CD4-positive, CD25-positive, alpha-beta regulatory T cell (primary cell): ENCODE measurements around the gene ECM1. TPM values are rescaled to one million over a fixed set of nuclear protein-coding genes. Genes with fewer than 3 reads are reported as not detected.

Experiments used
- ATAC-seq, 2 donors: fragments of 150-1000 bp; cut with Tn5 transposase; one replicate each; pipeline ENCODE4 v1.10.0; 2021; ENCODE audit warnings: low read depth in 2 of 2, moderate number of reproducible peaks in 2 of 2, moderate library complexity in 1 of 2
- DNase-seq, 3 donors: peaks; one replicate each; pipeline versions ENCODE4 v3.0.0 to v3.0.0-alpha.2; 2012 to 2022; ENCODE audit warnings: mixed read lengths in 1 of 3
- H3K27ac ChIP-seq: one replicate; pipeline ENCODE4 v1.7.0; 2013; ENCODE audit warnings: mild to moderate bottlenecking, low read length; ENCODE audit not compliant: insufficient read depth, poor library complexity, severe bottlenecking
- H3K27me3 ChIP-seq: one replicate; pipeline ENCODE4 v1.7.0; 2013; ENCODE audit warnings: low read length; ENCODE audit not compliant: control insufficient read depth, insufficient read depth
- H3K36me3 ChIP-seq: one replicate; pipeline ENCODE4 v1.7.0; 2013; ENCODE audit warnings: mild to moderate bottlenecking, low read length, moderate library complexity; ENCODE audit not compliant: control insufficient read depth, insufficient read depth
- H3K4me1 ChIP-seq: 2 replicates; pipeline ENCODE4 v1.7.0; 2013; ENCODE audit warnings: mild to moderate bottlenecking, low read length; ENCODE audit not compliant: insufficient read depth, control insufficient read depth, poor library complexity, severe bottlenecking
- H3K4me3 ChIP-seq: one replicate; pipeline ENCODE4 v1.7.0; 2013; ENCODE audit warnings: low read depth, mild to moderate bottlenecking, low read length, moderate library complexity
- H3K9me3 ChIP-seq, 2 experiments: 1 replicate in 1 of 2; 2 replicates in 1 of 2; pipeline ENCODE4 v1.7.0; 2013; ENCODE audit warnings: low read length in 2 of 2, mild to moderate bottlenecking in 1 of 2, moderate library complexity in 1 of 2; ENCODE audit not compliant: control insufficient read depth in 2 of 2
- H3K27ac Mint-ChIP-seq, 3 donors: one replicate each; pipeline ENCODE4 v1.8.0; 2020 to 2022; ENCODE audit warnings: mild to moderate bottlenecking in 3 of 3, mixed read lengths in 3 of 3, moderate library complexity in 2 of 3
- H3K27me3 Mint-ChIP-seq: one replicate; pipeline ENCODE4 v1.8.0; 2022; ENCODE audit warnings: mild to moderate bottlenecking, mixed read lengths
- H3K36me3 Mint-ChIP-seq: one replicate; pipeline ENCODE4 v1.8.0; 2020; ENCODE audit warnings: mixed read lengths
- H3K4me1 Mint-ChIP-seq, 4 donors: one replicate each; pipeline ENCODE4 v1.8.0; 2020 to 2022; ENCODE audit warnings: mixed read lengths in 4 of 4, mild to moderate bottlenecking in 1 of 4
- H3K4me3 Mint-ChIP-seq, 4 donors: one replicate each; pipeline ENCODE4 v1.8.0; 2020 to 2022; ENCODE audit warnings: mild to moderate bottlenecking in 4 of 4, mixed read lengths in 4 of 4, moderate library complexity in 3 of 4
- H3K9me3 Mint-ChIP-seq, 7 donors: one replicate each; pipeline ENCODE4 v1.8.0; 2020 to 2022; ENCODE audit warnings: mixed read lengths in 7 of 7, mild to moderate bottlenecking in 3 of 7, moderate library complexity in 2 of 7
- polyA plus RNA-seq, 4 donors: library from polyadenylated mRNA; unstranded; fragments of 300-500 nt; fragmentation: Illumina TruSeq; gene quantifications; one replicate each; pipeline ENCODE4 v1.2.3, GENCODE V29; 2021
- total RNA-seq: library from RNA; stranded (reverse); gene quantifications from one replicate; pipeline ENCODE4 v1.2.3, GENCODE V29; 2022

Gene ECM1
- total and polyA plus RNA-seq, 5 donors from 2014 or later: 0.10 to 0.22 TPM; not detected in 3

GRCh38 chr1:150551051-150551783, 43.3 kb downstream of the ECM1 start:
- ATAC-seq: peak in 1 of 2 donors; percentile 15

DNA sequence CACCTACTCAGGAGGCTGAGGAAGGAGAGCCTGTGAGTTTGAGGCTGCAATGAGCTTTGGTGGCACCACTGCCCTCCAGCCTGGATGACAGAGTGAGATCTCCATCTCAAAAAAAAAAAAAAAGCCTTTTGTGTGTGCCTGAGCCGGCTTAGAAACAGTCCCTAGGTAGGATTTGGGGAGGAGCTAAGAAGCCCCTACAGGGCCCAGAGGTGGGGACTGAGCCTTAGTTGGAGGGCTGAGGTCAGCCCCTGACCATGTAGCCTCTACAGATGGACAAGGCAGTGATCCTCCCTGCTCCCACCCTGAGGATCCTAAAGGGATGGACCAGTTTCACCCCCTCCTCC, 43.8 kb downstream of the ECM1 start:
- H3K4me1 Mint-ChIP-seq: peaks cover 0 to 29% (median 13%) of the 10 kb centered on the region in 4 donors
- H3K27me3 Mint-ChIP-seq: peaks cover 43% of the 10 kb centered on the region
- Histone ChIP-seq H3K36me3 (peaks cover 3% of the 10 kb centered on the region), H3K27ac (no peak overlapping the region), H3K4me3 (no peak overlapping the region), H3K4me1 (peaks cover 22% of the 10 kb centered on the region), H3K27me3 (no peaks in the 10 kb centered on the region), H3K9me3 (no peaks in the 10 kb centered on the region)
- DNase-seq (no peak), ATAC-seq (no peak)
- peaks cover 0 to 1% (median 0%) of the 10 kb centered on the region in 7 donors for H3K9me3 Mint-ChIP-seq
- no peak overlapping the region for H3K27ac Mint-ChIP-seq
- H3K4me3 Mint-ChIP-seq: peak overlapping the region in 1 of 4 donors; percentile 37
- peaks cover 5% of the 10 kb centered on the region for H3K36me3 Mint-ChIP-seq

More at GRCh38 chr1:150551051-150551783, 43.3 kb downstream of the ECM1 start:
- H3K27me3 ChIP-seq: no peaks in the 10 kb centered on the region
- peaks cover 0 to 29% (median 13%) of the 10 kb centered on the region in 4 donors for H3K4me1 Mint-ChIP-seq
- no peak overlapping the region for H3K4me3 ChIP-seq
- H3K4me3 Mint-ChIP-seq: peak overlapping the region in 2 of 4 donors; percentile 37 to 46
- peaks cover 22% of the 10 kb centered on the region for H3K4me1 ChIP-seq
- peaks cover 3% of the 10 kb centered on the region for H3K36me3 ChIP-seq
- no peaks in the 10 kb centered on the region for H3K9me3 ChIP-seq
- peak overlapping the region in 1 of 3 donors; percentile 33 for H3K27ac Mint-ChIP-seq
- H3K27ac ChIP-seq: no peak overlapping the region
- peak in 1 of 3 donors; percentile 43 for DNase-seq
- peaks cover 49% of the 10 kb centered on the region for H3K27me3 Mint-ChIP-seq
- peaks cover 5% of the 10 kb centered on the region for H3K36me3 Mint-ChIP-seq
- peaks cover 0 to 1% (median 0%) of the 10 kb centered on the region in 7 donors for H3K9me3 Mint-ChIP-seq

- no peak overlapping the region for H3K4me3 ChIP-seq
- ATAC-seq: peak in 1 of 2 donors; percentile 8
- H3K36me3 Mint-ChIP-seq: peaks cover 5% of the 10 kb centered on the region
- H3K9me3 Mint-ChIP-seq: peaks cover 0 to 1% (median 0%) of the 10 kb centered on the region in 7 donors
- peaks cover 22% of the 10 kb centered on the region for H3K4me1 ChIP-seq
- peaks cover 3% of the 10 kb centered on the region for H3K36me3 ChIP-seq
- no peaks in the 10 kb centered on the region for H3K9me3 ChIP-seq
- H3K27me3 ChIP-seq: no peaks in the 10 kb centered on the region
- peak overlapping the region in 2 of 4 donors; percentile 29 to 58 for H3K4me3 Mint-ChIP-seq
- DNase-seq: peak in 1 of 3 donors; percentile 28
- peaks cover 0 to 29% (median 13%) of the 10 kb centered on the region in 4 donors for H3K4me1 Mint-ChIP-seq
- peak overlapping the region in 1 of 3 donors; percentile 26 for H3K27ac Mint-ChIP-seq
- H3K27me3 Mint-ChIP-seq: peaks cover 38% of the 10 kb centered on the region
- H3K27ac ChIP-seq: no peak overlapping the region
Measured at GRCh38 chr1:150552128-150552910, 44.4 kb downstream of the ECM1 start.

DNA sequence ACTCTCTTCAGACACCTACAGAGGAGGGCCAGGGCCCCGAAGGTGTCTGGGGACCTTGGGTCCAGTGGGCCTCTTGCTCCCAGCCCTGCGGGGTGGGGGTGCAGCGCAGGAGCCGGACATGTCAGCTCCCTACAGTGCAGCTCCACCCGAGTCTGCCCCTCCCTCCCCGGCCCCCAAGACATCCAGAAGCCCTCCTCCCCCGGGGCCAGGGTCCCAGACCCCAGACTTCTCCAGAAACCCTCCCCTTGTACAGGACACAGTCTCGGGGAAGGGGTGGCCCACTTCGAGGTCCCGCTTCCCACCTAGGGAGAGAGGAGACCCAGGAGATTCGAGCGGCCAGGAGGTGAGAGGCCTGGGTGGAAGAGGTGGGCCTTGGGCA, 45.0 kb downstream of the ECM1 start:
- Mint-ChIP-seq H3K9me3 (peaks cover 0 to under 1% (median 0%) of the 10 kb centered on the region in 7 donors), H3K36me3 (peaks cover 5% of the 10 kb centered on the region), H3K27me3 (peaks cover 33% of the 10 kb centered on the region), H3K27ac (peak overlapping the region in 1 of 3 donors; percentile 61), H3K4me3 (peak overlapping the region in 1 of 4 donors; percentile 29), H3K4me1 (peaks cover 0 to 29% (median 13%) of the 10 kb centered on the region in 4 donors)
- no peak overlapping the region for H3K4me3 ChIP-seq
- DNase-seq: no peak
- ATAC-seq: no peak
- peaks cover 3% of the 10 kb centered on the region for H3K36me3 ChIP-seq
- no peaks in the 10 kb centered on the region for H3K27me3 ChIP-seq
- H3K27ac ChIP-seq: no peak overlapping the region
- H3K9me3 ChIP-seq: no peaks in the 10 kb centered on the region
- H3K4me1 ChIP-seq: peaks cover 22% of the 10 kb centered on the region

GRCh38 chr1:150553392-150554085, 45.6 kb downstream of the ECM1 start:
- Histone ChIP-seq H3K36me3 (peaks cover 3% of the 10 kb centered on the region), H3K27me3 (no peaks in the 10 kb centered on the region), H3K9me3 (no peaks in the 10 kb centered on the region), H3K4me3 (no peak overlapping the region), H3K4me1 (peaks cover 19% of the 10 kb centered on the region), H3K27ac (no peak overlapping the region)
- Mint-ChIP-seq H3K36me3 (peaks cover 5% of the 10 kb centered on the region), H3K27ac (no peak overlapping the region), H3K27me3 (peaks cover 26% of the 10 kb centered on the region), H3K4me3 (no peak overlapping the region), H3K4me1 (peaks cover 0 to 26% (median 11%) of the 10 kb centered on the region in 4 donors), H3K9me3 (no peaks in the 10 kb centered on the region)
- DNase-seq (no peak), ATAC-seq (no peak)

DNA sequence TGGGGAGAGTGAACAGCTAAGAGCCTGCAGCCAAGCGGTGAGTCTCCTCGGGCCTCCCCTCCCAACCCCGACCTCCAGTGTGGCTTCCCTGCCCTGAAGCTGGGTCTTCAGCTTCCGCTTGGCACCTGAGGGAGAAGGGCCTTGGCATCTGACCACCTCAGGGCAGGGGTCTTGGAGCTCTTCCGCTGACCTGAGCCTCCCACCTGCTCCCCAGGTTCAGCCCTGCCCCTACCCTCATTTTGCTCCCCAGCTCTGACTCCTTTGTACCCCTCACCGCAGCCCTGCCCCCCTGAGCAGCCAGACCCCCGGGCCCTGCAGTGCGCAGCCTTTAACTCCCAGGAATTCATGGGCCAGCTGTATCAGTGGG, 46.2 kb downstream of the ECM1 start:
- Mint-ChIP-seq H3K27me3 (peaks cover 24% of the 10 kb centered on the region), H3K9me3 (no peaks in the 10 kb centered on the region), H3K27ac (no peak overlapping the region), H3K4me3 (no peak overlapping the region), H3K36me3 (peaks cover 5% of the 10 kb centered on the region), H3K4me1 (peaks cover 0 to 25% (median 9%) of the 10 kb centered on the region in 4 donors)
- Histone ChIP-seq H3K36me3 (peaks cover 3% of the 10 kb centered on the region), H3K27me3 (no peaks in the 10 kb centered on the region), H3K27ac (no peak overlapping the region), H3K4me3 (no peak overlapping the region), H3K4me1 (peaks cover 15% of the 10 kb centered on the region), H3K9me3 (no peaks in the 10 kb centered on the region)
- ATAC-seq: no peak
- DNase-seq: no peak

DNA sequence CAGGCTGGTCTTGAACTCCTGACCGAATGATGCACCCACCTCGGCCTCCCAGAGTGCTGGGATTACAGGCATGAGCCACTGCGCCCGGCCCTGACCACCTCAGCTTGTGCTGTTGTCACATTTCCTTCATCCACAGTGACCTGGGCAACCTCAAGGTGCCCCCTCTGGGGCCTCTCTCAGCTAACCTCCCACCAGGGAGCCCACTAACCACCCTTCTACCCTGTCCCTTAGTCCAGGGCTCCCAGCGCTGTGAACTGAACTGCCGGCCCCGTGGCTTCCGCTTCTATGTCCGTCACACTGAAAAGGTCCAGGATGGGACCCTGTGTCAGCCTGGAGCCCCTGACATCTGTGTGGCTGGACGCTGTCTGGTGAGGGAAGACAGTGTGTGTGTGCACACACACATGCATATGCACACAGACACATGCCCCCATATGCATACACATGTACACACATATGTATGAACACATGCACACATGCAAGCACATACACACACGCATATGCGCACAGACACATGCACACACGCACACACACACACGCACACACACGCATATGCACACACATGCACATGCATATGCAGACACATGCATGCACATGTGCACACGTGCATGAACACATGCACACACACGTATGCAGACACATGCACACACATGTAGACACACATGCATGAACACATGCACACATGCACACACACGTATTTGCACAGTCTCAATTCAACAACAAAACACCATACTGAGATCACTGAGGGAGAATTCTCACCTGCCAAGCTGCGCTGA, 47.5 kb downstream of the ECM1 start:
- Histone ChIP-seq H3K27me3 (no peaks in the 10 kb centered on the region), H3K4me3 (no peak overlapping the region), H3K27ac (no peak overlapping the region), H3K9me3 (no peaks in the 10 kb centered on the region), H3K4me1 (peaks cover 16% of the 10 kb centered on the region), H3K36me3 (peaks cover 3% of the 10 kb centered on the region)
- Mint-ChIP-seq H3K9me3 (no peaks in the 10 kb centered on the region), H3K27me3 (peaks cover 16% of the 10 kb centered on the region), H3K27ac (peak overlapping the region in 1 of 3 donors; percentile 72), H3K4me3 (peak overlapping the region in 1 of 4 donors; percentile 40), H3K36me3 (peaks cover 5% of the 10 kb centered on the region), H3K4me1 (peaks cover 4 to 28% (median 15%) of the 10 kb centered on the region in 4 donors)
- ATAC-seq: no peak
- DNase-seq: no peak
